ENCODE measurements around the gene CHD6.

CHD6 gene

DNA sequence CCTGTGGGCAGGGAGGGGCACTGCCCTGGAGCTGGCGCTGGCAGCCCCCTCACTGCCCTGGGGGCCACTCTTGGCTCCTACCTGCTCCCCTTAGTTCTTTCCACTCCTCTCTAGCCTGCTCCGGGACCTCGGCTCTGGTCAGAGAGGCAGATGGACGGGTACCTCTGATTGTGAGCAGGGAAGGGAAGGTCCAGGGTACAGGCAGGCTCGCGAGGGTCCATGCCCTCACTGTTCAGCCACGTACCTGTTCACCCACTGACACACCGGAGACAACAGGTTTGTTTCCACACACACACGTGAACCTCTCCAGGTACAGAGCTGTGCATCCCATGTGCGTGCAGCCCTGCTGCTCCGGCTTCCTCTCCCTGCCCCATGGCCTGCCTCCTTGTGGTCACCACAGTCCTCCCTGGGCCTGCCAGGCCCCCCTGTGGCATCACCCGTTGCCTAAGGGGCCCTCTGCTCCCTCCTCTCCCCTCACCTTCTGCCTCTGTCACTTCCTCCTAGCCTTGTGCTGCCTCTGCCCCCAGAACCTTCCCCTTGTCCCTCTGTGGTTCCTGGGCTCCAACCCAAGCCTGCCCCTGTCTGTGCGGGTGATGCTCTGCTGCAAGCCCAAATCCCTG is 253.8 kb downstream of the CHD6 start:
- TF ChIP-seq CTCF (IDR thresholded peaks at IDR 0.05; ENCODE audit: low read depth, low read length) = peak; percentile 9
- no peak for DNase-seq (ENCODE audit: low read depth in 2 of 2)
- H3K4me3 ChIP-seq (replicated peaks in 1 of 2; ENCODE audit: low read depth in 2 of 2, low read length in 2 of 2) = no peak overlapping the region

DNA sequence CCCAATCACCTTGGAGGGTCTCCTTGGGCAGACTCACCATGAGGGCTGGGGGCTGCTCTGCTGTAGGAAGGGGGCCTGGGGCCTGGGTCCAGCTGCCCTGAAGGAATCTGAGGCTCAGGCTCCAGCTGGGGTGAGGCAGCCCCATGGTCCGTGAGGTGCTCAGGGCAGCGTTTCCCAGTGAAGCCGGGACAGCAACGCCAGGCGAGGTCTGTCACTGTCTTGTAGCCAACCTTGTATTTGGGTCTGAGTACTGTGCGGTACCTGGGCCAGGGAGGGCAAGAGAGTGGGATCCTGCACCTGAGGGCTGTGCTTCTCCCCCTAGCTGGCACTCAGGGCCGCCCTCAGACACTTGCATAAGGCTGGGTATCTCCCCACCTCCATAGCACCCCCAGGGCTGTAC is 254.6 kb downstream of the CHD6 start:
- no peak for TF ChIP-seq CTCF (IDR thresholded peaks at IDR 0.05; ENCODE audit: low read depth, low read length)
- no peak for DNase-seq (ENCODE audit: low read depth in 2 of 2)
- H3K4me3 ChIP-seq (replicated peaks in 1 of 2; ENCODE audit: low read depth in 2 of 2, low read length in 2 of 2) = no peak overlapping the region

GRCh38 chr20:41362748-41363140 is 255.4 kb downstream of the CHD6 start:
- TF ChIP-seq CTCF (IDR thresholded peaks at IDR 0.05; ENCODE audit: low read depth, low read length) = no peak
- DNase-seq (ENCODE audit: low read depth in 2 of 2) = no peak
- H3K4me3 ChIP-seq (replicated peaks in 1 of 2; ENCODE audit: low read depth in 2 of 2, low read length in 2 of 2) = no peak overlapping the region

DNA sequence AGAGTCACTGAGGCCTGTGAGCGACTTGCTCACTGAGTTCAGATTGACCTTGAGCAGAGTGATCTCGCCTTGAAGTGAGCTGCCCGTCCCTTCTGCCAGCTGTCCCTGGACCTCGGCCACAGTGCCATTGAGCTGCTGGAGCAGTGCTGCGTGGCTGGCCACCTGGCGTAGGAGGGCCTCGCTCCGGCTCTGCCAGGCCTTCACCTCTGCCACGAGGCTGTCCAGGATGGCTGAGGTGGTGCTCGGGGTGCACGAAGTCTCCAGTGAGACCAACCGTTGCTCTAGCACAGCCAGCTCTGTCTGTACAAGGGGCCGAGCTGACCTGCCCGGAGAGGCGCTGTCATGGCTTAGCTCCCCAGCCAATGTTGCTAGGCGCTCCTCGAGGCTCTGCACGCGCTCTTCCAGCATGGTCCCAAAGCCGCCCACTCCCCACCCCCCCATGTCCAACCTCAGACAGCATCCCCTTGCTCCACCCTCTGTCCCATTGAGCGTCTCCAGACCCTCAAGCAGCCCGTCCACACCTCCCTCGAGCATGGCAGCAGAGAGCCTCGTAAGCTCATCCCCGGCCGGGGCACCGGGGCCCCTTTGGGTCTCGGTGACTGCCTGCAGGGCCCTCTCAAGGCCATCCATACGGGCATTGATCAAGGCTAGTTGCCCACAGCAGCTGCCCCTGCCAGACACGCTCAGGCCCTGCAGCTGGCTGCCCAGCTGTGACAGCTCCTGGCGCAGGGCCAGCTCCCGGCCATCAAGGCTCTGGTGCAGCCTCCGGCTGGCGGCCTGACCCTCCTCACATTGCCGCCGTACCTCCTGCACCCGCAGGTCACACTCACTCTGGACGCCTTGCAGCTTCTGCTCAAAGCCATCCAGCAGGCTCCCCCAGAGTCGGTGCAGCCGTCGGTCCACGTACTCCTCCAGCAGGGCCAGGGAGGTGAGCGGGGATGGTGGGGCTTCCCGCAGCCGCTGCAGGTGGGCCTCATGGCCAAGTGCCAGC is 256.1 kb downstream of the CHD6 start:
- TF ChIP-seq CTCF (IDR thresholded peaks at IDR 0.05; ENCODE audit: low read depth, low read length) = no peak
- no peak overlapping the region for H3K4me3 ChIP-seq (replicated peaks in 1 of 2; ENCODE audit: low read depth in 2 of 2, low read length in 2 of 2)
- DNase-seq (ENCODE audit: low read depth in 2 of 2) = no peak

DNA sequence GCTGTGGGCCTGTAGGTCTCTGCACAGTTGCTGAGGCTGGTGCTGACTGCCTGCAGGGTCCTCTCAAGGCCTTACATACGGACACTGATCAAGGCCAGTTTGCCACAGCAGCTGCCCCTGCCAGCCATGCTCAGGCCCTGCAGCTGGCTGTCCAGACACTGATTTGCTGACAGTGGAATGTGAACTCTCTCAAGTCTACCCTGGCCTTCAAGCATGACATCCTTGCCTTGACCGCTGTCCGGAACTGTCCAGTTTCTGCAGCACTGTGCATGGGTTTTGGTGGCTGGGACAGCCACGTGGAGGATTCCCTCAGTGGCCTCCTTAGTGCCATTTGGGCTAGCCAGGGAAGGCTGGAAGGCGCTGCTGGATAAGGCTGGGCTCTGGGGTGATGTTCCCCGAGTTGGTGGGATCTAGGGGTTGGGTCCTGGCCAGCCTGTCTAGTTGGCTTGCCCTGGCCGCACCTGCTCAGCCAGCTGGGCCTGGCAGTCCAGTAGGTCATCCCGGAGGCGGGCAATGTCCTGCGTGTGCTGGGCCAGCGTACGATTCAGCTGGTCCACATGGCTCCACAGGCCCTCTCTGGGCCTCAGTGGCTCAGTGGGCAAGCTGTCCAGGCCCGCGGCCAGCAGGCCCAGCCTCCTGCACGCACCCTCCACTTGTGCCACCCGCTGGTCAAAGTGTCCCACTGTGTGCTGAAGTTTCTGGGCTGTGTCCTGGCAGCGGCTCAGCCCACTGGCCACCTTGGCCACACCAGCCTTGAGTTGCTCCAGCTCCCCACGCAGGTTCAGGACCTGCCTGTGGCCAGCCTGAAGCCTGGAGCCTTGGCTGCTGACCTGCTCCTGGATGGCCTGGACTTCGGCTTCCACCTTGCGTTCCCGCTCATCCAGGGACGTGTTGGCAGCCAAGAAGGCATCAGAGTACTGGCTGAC is 257.1 kb downstream of the CHD6 start:
- no peak for DNase-seq (ENCODE audit: low read depth in 2 of 2)
- no peak for TF ChIP-seq CTCF (IDR thresholded peaks at IDR 0.05; ENCODE audit: low read depth, low read length)
- no peak overlapping the region for H3K4me3 ChIP-seq (replicated peaks in 1 of 2; ENCODE audit: low read depth in 2 of 2, low read length in 2 of 2)

GRCh38 chr20:41359541-41360011 is 258.6 kb downstream of the CHD6 start:
- no peak for TF ChIP-seq CTCF (IDR thresholded peaks at IDR 0.05; ENCODE audit: low read depth, low read length)
- H3K4me3 ChIP-seq (replicated peaks in 1 of 2; ENCODE audit: low read depth in 2 of 2, low read length in 2 of 2) = no peak overlapping the region
- no peak for DNase-seq (ENCODE audit: low read depth in 2 of 2)
